ENCODE data around the gene GBA2. TPM values are rescaled to one million over a fixed set of nuclear protein-coding genes. Genes with fewer than 3 reads are reported as not detected.
A peak's percentile ranks its signal among the peaks of the same experiment; 100 is the strongest.

The GBA2 gene
- total RNA-seq, 2 experiments from 2014 or later, result 42.8 to 44.1 TPM

DNA sequence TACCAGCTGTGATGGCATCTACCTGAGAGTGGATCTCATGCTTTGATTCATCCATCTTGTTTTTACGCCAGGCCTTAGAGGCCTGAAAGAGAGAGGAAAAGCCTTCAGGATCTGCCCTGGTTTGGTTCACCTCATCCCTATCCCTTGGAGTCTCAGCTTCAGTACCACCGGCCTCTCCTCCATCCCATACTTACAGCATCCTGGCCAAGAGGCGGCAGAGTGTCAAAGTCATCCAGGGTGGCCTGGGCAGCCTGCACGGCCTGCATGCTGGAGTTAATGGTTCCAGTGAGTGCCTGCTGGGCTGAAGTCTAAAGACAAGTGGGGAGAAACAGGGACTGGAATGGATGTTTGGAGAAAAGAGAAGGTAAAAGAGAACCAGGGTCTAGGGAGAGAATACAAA, 29.5 kb downstream of the GBA2 start:
- Mint-ChIP-seq H3K4me1 (no peaks in the 10 kb centered on the region), H3K9me3 (no peaks in the 10 kb centered on the region), H3K27ac (no peak overlapping the region), H3K4me3 (no peak overlapping the region), H3K27me3 (no peaks in the 10 kb centered on the region), H3K36me3 (ENCODE audit: low read depth) (peaks cover 81% of the 10 kb centered on the region)
- ChIA-PET POLR2A (no interaction called here), CTCF (no interaction called here)
- DNase-seq, result no peak

DNA sequence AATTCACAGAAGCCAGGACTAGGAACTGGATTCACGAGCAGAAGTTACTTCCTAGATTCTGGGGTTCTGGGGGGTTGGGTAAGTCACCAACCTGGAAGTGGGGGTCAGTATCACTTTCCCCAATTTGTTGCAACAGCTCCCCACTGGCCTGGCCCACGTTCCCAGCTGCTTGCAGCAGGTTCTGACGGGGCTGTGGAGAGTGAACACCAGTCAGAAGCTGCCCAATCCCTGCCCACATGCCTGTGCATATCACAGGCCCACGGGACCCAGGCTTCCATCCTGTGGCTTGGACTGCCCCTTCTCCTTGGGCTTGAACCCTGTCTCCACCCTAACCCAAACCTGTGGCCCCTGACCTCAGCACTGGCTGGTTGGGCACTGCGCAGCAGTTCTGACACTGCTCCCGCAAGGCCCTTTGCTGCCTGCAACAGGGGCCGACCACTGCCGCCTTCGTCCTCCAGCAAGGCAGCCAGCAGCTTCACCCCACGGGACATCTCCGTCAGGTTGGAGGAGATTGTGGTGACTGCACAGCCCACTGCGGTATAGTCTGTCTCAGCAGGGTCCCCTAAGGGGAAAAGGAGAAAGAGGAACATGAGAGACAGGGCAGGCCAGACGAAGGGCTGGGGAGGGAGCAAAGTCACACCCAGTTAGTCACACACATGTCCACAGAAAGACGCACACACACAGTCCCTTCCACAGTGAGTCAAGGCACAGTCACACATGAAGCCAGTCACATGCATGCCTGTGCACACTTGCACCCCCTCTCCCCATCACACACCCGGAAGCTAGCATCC, 30.1 kb downstream of the GBA2 start:
- DNase-seq, result no peak
- H3K4me3 Mint-ChIP-seq, result no peak overlapping the region
- H3K9me3 Mint-ChIP-seq, result no peaks in the 10 kb centered on the region
- no peaks in the 10 kb centered on the region for H3K27me3 Mint-ChIP-seq
- POLR2A ChIA-PET, result no interaction called here
- H3K27ac Mint-ChIP-seq, result no peak overlapping the region
- CTCF ChIA-PET, result interaction anchor here (1.3 kb wide), 1 partner anchor 9 kb away, joined by 4 read pairs; no protein-coding TSS in a partner anchor
- H3K4me1 Mint-ChIP-seq, result no peaks in the 10 kb centered on the region
- peaks cover 81% of the 10 kb centered on the region for H3K36me3 Mint-ChIP-seq (ENCODE audit: low read depth)

DNA sequence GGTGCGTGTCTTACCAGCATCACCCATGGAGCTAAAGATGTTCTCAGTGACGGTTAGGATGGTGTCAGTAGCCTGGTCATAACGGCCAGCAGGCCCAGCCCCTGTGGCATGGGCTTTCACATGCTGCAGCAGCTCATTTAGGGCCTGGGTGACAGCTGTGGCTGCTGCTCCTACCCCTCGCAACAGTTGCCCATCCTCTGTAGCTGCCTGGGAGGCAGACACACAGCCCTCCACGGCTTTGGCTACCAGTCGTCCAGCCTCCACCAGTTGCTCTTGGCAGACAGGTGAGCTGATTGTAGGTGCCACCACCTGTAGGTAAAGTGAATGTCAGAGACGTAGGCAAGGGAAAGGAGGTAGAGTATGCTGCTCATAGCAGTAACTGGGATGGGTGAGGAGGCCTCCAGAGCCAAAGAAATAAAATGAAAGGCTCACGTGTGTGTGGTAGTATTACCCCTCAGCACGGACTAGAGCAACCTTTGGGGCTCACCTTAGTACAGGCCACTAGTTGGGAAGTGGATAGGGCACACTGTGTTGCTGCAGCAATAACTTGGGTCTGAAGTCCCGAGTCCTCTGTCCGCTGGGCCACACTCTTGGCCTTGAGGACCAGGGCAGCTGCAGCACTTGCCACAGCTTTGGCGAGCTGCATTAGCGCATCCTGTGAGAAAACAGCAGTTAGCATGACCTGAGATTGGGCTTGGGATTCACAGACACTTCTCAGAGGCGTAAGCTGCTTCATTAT, 31.7 kb downstream of the GBA2 start:
- no peak for DNase-seq
- Mint-ChIP-seq H3K4me3 (no peak overlapping the region), H3K27ac (no peak overlapping the region), H3K9me3 (no peaks in the 10 kb centered on the region), H3K4me1 (no peaks in the 10 kb centered on the region), H3K27me3 (no peaks in the 10 kb centered on the region), H3K36me3 (ENCODE audit: low read depth) (peaks cover 79% of the 10 kb centered on the region)
- ChIA-PET POLR2A (no interaction called here), CTCF (interaction anchor here (0.6 to 1.9 kb wide), 8 partner anchors 9 to 165 kb away, joined by 3 to 5 read pairs (median 3); no protein-coding TSS in a partner anchor)

DNA sequence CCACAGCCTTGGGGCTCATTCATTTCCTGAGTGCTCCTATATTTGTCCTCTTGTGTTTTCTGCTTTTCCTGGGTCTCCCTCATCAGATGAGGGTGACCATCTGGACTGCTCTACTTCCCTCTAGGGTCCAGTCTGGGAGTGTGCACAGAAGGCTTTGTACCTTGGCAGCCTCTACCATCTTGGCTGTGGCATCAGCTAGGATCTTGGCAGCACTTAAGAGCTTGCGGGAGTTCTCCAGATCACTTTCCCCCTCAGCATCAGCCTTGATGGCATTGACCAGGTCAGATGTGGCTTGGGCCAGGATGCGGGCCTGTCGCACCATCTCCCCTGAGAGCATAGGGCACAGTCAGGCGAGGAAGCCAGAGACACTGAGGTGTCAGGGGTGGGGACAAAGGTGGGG, 32.8 kb downstream of the GBA2 start:
- H3K27ac Mint-ChIP-seq, result no peak overlapping the region
- ChIA-PET CTCF (interaction anchor here (0.7 to 2.7 kb wide), 6 partner anchors 11 to 248 kb away, joined by 3 to 13 read pairs (median 5); no protein-coding TSS in a partner anchor), POLR2A (no interaction called here)
- H3K4me3 Mint-ChIP-seq, result no peak overlapping the region
- no peaks in the 10 kb centered on the region for H3K9me3 Mint-ChIP-seq
- H3K27me3 Mint-ChIP-seq, result no peaks in the 10 kb centered on the region
- peaks cover 78% of the 10 kb centered on the region for H3K36me3 Mint-ChIP-seq (ENCODE audit: low read depth)
- no peaks in the 10 kb centered on the region for H3K4me1 Mint-ChIP-seq
- DNase-seq, result no peak

DNA sequence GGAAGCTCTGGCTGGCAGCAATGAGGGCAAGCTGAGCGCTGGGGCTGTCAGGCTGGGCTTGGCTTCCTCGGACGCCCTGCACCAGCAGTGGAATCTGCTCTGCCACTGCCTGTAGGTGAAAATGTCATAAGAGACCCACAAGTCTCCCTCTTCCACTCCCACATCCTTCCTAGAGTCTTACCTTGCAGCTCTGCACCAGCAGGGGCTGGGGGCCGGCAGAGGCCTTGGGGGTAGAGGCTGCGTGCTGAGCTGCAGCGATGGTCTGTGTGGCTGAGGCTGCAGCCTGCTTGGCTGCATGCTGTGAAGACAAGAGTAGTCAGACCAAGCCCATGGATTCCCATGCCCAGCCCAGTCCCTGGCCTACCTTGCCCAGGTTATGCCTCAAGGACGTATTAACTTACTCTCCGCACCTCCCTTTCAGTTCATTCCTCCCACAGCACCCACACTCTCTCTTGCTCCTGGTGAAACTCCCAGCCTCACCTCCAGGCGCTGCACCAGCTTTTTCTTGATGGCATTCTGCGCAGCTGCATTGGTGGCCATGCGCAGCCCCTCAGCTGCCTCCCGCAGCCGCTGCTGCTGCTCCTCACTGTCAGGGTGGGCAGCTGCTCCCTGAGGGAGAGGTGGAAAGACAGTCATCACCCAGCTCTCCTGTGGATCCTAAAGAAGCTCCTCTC, 34.3 kb downstream of the GBA2 start:
- H3K4me3 Mint-ChIP-seq, result no peak overlapping the region
- no peak overlapping the region for H3K27ac Mint-ChIP-seq
- H3K27me3 Mint-ChIP-seq, result no peaks in the 10 kb centered on the region
- POLR2A ChIA-PET, result no interaction called here
- CTCF ChIA-PET, result interaction anchor here (1.1 to 2.7 kb wide), 6 partner anchors 9 to 57 kb away, joined by 3 to 13 read pairs (median 4); partner anchors contain the start of genes CCDC107, CREB3, RGP1 and RMRP
- H3K9me3 Mint-ChIP-seq, result no peaks in the 10 kb centered on the region
- DNase-seq, result no peak
- peaks cover 79% of the 10 kb centered on the region for H3K36me3 Mint-ChIP-seq (ENCODE audit: low read depth)
- no peaks in the 10 kb centered on the region for H3K4me1 Mint-ChIP-seq

DNA sequence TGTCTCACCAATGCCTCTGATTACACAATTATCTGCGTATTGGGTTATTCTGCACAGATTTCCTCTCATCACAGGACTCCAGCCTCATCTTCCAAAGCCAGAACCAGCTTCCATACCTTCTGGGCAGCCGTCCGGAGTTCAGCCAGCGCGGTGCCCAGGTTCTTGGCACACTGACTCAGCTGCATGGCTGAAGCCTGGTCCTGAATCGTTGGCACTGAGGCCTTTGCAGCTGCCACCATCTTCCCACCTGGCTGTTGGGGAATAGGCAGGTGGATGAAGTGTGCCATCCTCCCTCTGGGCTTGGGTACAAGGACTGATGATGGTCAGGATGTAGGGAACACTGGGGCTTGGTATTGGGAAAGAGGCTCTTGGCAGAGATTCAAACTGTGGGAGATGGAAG, 34.9 kb downstream of the GBA2 start:
- Mint-ChIP-seq H3K27me3 (no peaks in the 10 kb centered on the region), H3K9me3 (no peaks in the 10 kb centered on the region), H3K4me3 (no peak overlapping the region), H3K27ac (no peak overlapping the region), H3K4me1 (no peaks in the 10 kb centered on the region), H3K36me3 (ENCODE audit: low read depth) (peaks cover 77% of the 10 kb centered on the region)
- ChIA-PET POLR2A (no interaction called here), CTCF (interaction anchor here (1.1 to 2.7 kb wide), 6 partner anchors 9 to 56 kb away, joined by 3 to 13 read pairs (median 4); partner anchors contain the start of genes CCDC107, CREB3, RGP1 and RMRP)
- DNase-seq, result no peak

DNA sequence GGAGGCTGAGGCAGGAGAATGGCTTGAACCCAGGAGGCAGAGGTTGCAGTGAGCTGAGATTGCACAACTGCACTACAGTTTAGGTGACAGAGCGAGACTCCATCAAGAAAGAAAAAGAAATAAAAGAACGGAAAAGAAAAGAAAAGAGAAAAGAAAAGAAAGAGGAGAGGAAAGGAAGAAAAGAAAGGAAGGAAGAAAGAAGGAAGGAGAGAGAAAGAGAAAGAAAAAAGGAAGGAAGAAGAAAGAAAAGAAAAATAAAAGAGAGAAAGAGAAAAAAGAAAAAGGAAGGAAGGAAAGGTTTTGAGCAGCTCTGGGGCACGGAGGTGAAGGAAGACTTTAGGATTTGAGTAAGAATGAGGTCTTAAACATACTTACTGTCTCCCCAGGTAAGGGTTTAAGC, 35.5 kb downstream of the GBA2 start:
- Mint-ChIP-seq H3K27me3 (no peaks in the 10 kb centered on the region), H3K4me3 (no peak overlapping the region), H3K36me3 (ENCODE audit: low read depth) (peaks cover 80% of the 10 kb centered on the region), H3K27ac (no peak overlapping the region), H3K9me3 (no peaks in the 10 kb centered on the region), H3K4me1 (no peaks in the 10 kb centered on the region)
- ChIA-PET CTCF (interaction anchor here (1.1 to 8.8 kb wide), 6 partner anchors 9 to 43 kb away, joined by 3 to 67 read pairs (median 4); partner anchors contain the start of gene RGP1), POLR2A (no interaction called here)
- DNase-seq, result no peak

DNA sequence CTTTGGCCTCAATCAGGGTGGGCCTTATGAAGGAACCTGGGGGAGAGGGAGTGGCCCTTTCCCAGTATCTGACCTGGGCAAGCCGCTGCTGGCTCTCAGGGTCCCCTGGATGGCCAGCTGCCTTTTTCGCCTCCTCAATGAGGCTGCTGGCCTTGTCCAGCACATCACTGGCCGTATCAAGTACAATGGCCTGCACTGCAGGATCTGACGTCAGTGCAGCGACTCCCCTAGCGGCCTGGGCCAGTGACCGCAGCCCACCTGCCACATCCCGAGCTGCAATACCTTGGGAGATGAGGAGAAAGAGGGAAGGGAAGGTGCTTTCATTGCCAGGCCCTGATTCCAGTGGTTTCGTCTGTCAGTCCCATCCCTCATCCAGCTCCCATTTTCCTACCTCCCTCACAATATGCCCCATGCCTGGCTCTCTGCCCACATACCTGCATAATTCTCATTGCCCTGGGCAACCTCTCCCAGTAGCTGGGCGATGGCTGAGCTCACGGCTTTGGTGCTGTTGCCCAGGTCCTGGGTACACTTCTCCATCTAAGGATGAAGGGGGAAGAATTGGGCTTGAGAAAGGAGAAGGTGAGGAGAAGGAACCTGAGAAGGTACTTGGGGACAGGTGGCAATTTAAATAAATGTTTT, 36.1 kb downstream of the GBA2 start:
- Mint-ChIP-seq H3K4me1 (no peaks in the 10 kb centered on the region), H3K4me3 (no peak overlapping the region), H3K9me3 (no peaks in the 10 kb centered on the region), H3K27ac (no peak overlapping the region), H3K27me3 (no peaks in the 10 kb centered on the region), H3K36me3 (ENCODE audit: low read depth) (peaks cover 80% of the 10 kb centered on the region)
- ChIA-PET CTCF (interaction anchor here (0.5 to 8.8 kb wide), 6 partner anchors 8 to 1557 kb away, joined by 3 to 67 read pairs (median 3); no protein-coding TSS in a partner anchor), POLR2A (no interaction called here)
- DNase-seq, result no peak

DNA sequence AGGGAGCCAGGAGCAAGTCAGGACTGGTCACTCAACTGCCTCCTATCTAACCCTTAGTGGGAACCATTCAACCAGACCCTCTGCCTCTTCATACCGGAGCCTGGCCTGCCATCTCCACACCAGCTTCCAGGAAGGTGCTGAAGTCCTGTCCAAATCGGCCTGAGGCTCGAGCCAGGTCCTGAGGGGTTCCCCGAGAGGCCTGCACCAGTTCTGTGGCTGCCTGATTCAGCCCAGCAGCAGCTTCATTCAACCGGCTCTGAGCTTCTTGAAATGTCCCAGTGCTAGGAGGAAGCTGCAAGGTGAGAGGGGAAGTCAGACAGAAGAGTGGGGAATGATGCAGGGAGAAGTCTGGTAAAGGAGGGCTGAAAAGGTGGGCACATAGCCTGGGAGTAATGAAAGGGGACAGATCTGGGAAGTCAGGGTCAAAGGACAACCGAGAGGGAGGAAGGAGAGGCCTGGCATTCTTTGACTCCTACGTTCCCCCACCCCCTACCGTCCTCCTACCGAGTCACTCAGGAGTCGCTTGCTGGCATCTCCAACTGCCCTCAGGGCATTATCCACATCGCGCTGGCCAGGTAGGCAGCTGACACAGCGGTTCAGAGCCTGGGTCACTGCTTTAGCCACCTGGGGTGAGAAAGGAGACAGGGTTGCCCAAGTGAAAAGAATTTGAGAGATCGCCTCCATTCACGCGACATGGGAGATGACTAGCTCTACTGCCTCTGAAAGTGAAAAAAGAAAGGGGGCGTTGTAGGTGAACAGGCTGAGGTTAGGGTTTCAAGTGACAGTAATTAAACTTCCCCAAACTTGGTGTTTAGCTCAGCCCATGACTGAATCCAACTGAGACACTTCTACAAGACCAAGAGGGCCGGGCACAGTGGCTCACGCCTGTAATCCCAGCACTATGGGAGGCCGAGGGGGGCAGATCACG, 37.3 kb downstream of the GBA2 start:
- H3K4me3 Mint-ChIP-seq, result no peak overlapping the region
- no peak for DNase-seq
- H3K27me3 Mint-ChIP-seq, result no peaks in the 10 kb centered on the region
- H3K9me3 Mint-ChIP-seq, result no peaks in the 10 kb centered on the region
- H3K36me3 Mint-ChIP-seq (ENCODE audit: low read depth), result peaks cover 80% of the 10 kb centered on the region
- POLR2A ChIA-PET, result no interaction called here
- no peaks in the 10 kb centered on the region for H3K4me1 Mint-ChIP-seq
- H3K27ac Mint-ChIP-seq, result no peak overlapping the region
- CTCF ChIA-PET, result interaction anchor here (0.6 to 8.8 kb wide), 6 partner anchors 9 to 64 kb away, joined by 3 to 67 read pairs (median 3); no protein-coding TSS in a partner anchor

DNA sequence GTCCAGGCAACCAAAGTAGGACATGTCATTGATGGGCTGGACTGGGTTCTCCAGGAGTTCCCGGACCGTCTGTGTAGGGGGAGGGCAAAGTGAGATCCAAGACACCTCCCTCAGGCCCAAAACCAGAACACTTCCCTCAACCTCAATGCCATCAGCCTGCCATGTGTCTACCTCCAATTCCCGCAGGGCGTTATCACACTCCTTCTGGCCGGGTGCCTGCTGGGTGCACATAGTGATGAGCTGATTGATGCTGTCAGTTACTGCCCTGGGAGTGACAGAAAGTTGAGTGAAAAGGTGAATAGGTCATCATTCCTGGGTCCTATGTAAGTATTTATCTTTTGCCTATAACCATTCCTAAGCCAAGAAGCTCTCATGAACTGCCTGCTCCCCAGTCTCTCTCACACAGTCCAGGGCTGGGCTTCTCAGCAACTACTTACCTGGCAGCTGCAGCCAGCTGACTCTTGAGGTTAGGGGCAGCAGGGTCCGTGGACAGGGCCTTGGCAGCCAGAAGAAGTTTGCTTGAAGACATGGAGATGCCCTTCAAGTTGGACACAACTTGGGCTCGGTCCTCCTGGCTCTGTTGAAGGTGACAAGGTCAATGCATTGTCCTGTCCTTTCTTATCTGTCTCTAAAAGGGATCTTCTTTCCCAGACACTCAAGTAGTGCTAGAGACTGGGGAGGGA, 38.1 kb downstream of the GBA2 start:
- H3K27ac Mint-ChIP-seq, result no peak overlapping the region
- DNase-seq, result no peak
- H3K4me1 Mint-ChIP-seq, result no peaks in the 10 kb centered on the region
- peaks cover 81% of the 10 kb centered on the region for H3K36me3 Mint-ChIP-seq (ENCODE audit: low read depth)
- no peaks in the 10 kb centered on the region for H3K27me3 Mint-ChIP-seq
- ChIA-PET CTCF (interaction anchor here (1.2 to 8.8 kb wide), 2 partner anchors 14 to 32 kb away, joined by 3 to 67 read pairs; no protein-coding TSS in a partner anchor), POLR2A (no interaction called here)
- H3K9me3 Mint-ChIP-seq, result no peaks in the 10 kb centered on the region
- no peak overlapping the region for H3K4me3 Mint-ChIP-seq

DNA sequence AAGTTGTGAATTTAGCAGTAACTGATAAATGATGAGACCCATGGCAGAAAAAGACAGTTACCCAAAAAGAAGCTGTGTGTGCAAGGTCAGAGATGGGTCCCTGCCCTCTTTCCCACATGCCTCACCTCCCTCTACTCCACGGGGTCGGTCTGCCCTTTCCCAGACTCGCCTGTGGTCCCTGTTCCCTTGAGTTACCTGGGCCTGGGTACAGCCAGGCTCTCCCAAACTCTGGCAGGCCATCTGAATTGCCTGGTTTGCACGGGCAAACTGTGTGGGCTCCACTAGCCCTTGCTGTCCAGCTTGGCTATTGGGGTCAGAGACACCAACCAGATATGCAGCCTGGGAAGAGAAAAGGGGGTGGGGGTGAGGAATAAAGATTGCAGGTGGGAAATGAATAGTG, 40.9 kb downstream of the GBA2 start:
- no peak for DNase-seq
- CTCF ChIA-PET, result interaction anchor here (8.8 kb wide), 1 partner anchor 11 kb away, joined by 67 read pairs; no protein-coding TSS in a partner anchor
- peak overlapping the region; percentile 55 for H3K27ac Mint-ChIP-seq
- H3K36me3 Mint-ChIP-seq (ENCODE audit: low read depth), result peaks cover 81% of the 10 kb centered on the region
- no peak overlapping the region for H3K4me3 Mint-ChIP-seq
- H3K4me1 Mint-ChIP-seq, result no peaks in the 10 kb centered on the region
- POLR2A ChIA-PET, result no interaction called here
- H3K9me3 Mint-ChIP-seq, result no peaks in the 10 kb centered on the region
- no peaks in the 10 kb centered on the region for H3K27me3 Mint-ChIP-seq
